Breast epithelium (tissue), 4 donors: ENCODE measurements around the gene CNBP. TPM values are rescaled to one million over a fixed set of nuclear protein-coding genes. Genes with fewer than 3 reads are reported as not detected.
A peak's percentile ranks its signal among the peaks of the same experiment; 100 is the strongest.
"Not testable (repeated sequence)": the region's sequence is repeated elsewhere in the genome, so short reads cannot be mapped to it uniquely, and the experiment has no call there.

Source experiments
- DNase-seq, 2 donors: peaks; one replicate each; pipeline ENCODE4 v3.0.0-alpha.2; 2019; ENCODE audit warnings: low spot score in 2 of 2
- H3K27ac ChIP-seq, 2 donors: fragments of 200-600 bp; sonication (generic) in 1 of 2; one replicate each; pipeline ENCODE4 v1.5.1; 2016 to 2019; ENCODE audit warnings: mild to moderate bottlenecking in 1 of 2
- H3K27me3 ChIP-seq, 2 donors: fragments of 200-600 bp; sonication (generic) in 1 of 2; one replicate each; pipeline versions ENCODE4 v1.5.1 to v1.6.0; 2017 to 2019; ENCODE audit warnings: control low read depth in 1 of 2, mild to moderate bottlenecking in 1 of 2
- H3K36me3 ChIP-seq: fragments of 200-600 bp; one replicate; pipeline ENCODE4 v1.5.1; 2019
- H3K4me1 ChIP-seq, 2 donors: fragments of 200-600 bp; sonication (generic); one replicate each; pipeline ENCODE4 v1.5.1; 2016 to 2019; ENCODE audit warnings: control low read depth in 1 of 2
- H3K4me3 ChIP-seq, 3 donors: fragments of 200-600 bp; sonication (generic); 1 replicate in 2 of 3; 2 replicates in 1 of 3; pipeline ENCODE4 v1.5.1; 2016 to 2019; ENCODE audit warnings: mild to moderate bottlenecking in 3 of 3, moderate library complexity in 2 of 3
- H3K9me3 ChIP-seq, 2 donors: fragments of 200-600 bp; sonication (generic) in 1 of 2; one replicate each; pipeline ENCODE4 v1.5.1; 2016 to 2019; ENCODE audit warnings: control low read depth in 1 of 2
- POLR2A ChIP-seq: fragments of 450-650 bp; IDR thresholded peaks from one replicate; pipeline ENCODE4 v1.6.1; 2016; ENCODE audit warnings: antibody characterized with exemption, mild to moderate bottlenecking, moderate library complexity
- POLR2AphosphoS5 ChIP-seq, 3 donors: sonication (generic); formaldehyde crosslinking; IDR thresholded peaks; one replicate each; pipeline ENCODE4 v1.6.1; 2017; ENCODE audit warnings: antibody characterized with exemption in 3 of 3
- intact Hi-C: fragments of 100-400 bp; cut with DNase I; formaldehyde crosslinking; loops from one replicate; pipeline ENCODE4 v1.15.1; 2023; ENCODE audit warnings: low total_unique reads
- total RNA-seq, 3 donors: library from RNA; depleted of rRNA; stranded (reverse); fragments of >200 nt; gene quantifications; one replicate each; pipeline ENCODE4 v1.1.0, GENCODE V29; 2016
- TF ChIP-seq, protein P1 (sequence below), 3 donors: fragments of 450-650 bp; IDR thresholded peaks; one replicate each; pipeline ENCODE4 v1.5.1; 2016 to 2017; ENCODE audit warnings: antibody characterized with exemption in 3 of 3, mild to moderate bottlenecking in 3 of 3, moderate library complexity in 3 of 3

The CNBP gene
- total RNA-seq, 3 donors from 2014 or later = 384 to 521 (median 495) TPM

DNA sequence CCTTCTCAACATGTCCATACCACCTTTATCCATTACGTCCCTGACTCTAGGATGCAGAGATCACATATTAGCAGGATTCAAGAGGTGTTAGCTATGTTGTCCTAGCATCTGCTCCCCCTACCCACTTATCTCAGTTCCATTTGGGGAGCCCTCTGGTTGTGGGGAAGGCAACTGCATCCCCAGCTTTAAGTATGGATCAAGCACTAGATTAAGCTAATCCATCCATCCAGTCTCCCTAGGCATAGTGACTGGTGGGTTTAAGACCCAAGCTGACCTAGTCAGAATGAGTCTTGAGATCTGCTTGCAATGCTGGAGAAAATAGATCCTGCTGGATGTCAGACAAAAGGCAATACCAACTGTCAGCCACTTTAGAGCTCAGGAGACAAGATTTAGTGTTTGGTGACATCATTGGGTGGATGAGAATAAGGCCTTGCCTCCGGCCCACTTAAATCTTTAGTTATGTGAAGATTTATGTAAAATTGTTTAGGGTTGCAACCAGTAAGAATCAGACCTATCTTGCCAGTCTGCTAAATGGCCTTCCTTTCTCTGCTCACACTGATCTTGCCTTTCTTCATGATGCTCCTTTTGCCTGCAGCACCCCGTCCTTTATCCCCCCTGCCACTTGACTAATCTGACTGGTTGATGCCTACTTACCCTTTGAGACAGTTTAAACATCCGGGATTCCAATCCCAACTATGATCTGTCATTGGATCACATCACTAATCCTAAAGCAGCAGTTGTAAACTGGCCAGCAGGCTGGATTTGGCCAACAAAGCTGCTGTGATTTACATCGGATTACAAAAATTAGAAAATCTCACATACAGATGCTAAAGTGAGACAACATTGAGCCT lies 20.7 kb downstream of the CNBP start:
- no peaks in the 10 kb centered on the region for H3K27me3 ChIP-seq
- no peak overlapping the region for H3K4me3 ChIP-seq
- TF ChIP-seq POLR2A (no peak), POLR2AphosphoS5 (IDR thresholded peaks at IDR 0.05) (no peak)
- TF ChIP-seq, protein P1, sequence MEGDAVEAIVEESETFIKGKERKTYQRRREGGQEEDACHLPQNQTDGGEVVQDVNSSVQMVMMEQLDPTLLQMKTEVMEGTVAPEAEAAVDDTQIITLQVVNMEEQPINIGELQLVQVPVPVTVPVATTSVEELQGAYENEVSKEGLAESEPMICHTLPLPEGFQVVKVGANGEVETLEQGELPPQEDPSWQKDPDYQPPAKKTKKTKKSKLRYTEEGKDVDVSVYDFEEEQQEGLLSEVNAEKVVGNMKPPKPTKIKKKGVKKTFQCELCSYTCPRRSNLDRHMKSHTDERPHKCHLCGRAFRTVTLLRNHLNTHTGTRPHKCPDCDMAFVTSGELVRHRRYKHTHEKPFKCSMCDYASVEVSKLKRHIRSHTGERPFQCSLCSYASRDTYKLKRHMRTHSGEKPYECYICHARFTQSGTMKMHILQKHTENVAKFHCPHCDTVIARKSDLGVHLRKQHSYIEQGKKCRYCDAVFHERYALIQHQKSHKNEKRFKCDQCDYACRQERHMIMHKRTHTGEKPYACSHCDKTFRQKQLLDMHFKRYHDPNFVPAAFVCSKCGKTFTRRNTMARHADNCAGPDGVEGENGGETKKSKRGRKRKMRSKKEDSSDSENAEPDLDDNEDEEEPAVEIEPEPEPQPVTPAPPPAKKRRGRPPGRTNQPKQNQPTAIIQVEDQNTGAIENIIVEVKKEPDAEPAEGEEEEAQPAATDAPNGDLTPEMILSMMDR (IDR thresholded peaks at IDR 0.05) = no peak
- no peak for DNase-seq
- H3K36me3 ChIP-seq = peaks cover 6% of the 10 kb centered on the region
- H3K27ac ChIP-seq = peak overlapping the region in 1 of 2 donors; percentile 98
- no peaks in the 10 kb centered on the region for H3K9me3 ChIP-seq
- intact Hi-C loops = no loop called here
- H3K4me1 ChIP-seq = peaks cover 4 to 8% of the 10 kb centered on the region in 2 donors

- Histone ChIP-seq H3K9me3 (no peaks in the 10 kb centered on the region), H3K4me1 (peaks cover 4 to 8% of the 10 kb centered on the region in 2 donors), H3K27me3 (no peaks in the 10 kb centered on the region), H3K36me3 (peaks cover 4% of the 10 kb centered on the region), H3K27ac (peak overlapping the region; percentile 96 to 98), H3K4me3 (peak overlapping the region; percentile 84 to 94 (median 91))
- TF ChIP-seq, protein P1 (IDR thresholded peaks at IDR 0.05) = peak in 1 of 3 donors; percentile 5
- TF ChIP-seq POLR2AphosphoS5 (IDR thresholded peaks at IDR 0.05) (no peak), POLR2A (no peak)
- no peak for DNase-seq
- intact Hi-C loops = no loop called here
These were observed 21.8 kb downstream of the CNBP start for GRCh38 chr3:129161860-129162271.

GRCh38 chr3:129160891-129161859 lies 22.5 kb downstream of the CNBP start, which contains the start of gene ISY1:
Gene ISY1, minus strand, starts transcription at chr3:129161063. Its CDS starts 88 bp downstream, at chr3:129160975.
- H3K4me3 ChIP-seq = peak within 1 kb of the TSS; percentile 84 to 94 (median 91)
- intact Hi-C loops = no loop called here
- TF ChIP-seq, protein P1 (IDR thresholded peaks at IDR 0.05) = peak; percentile 20 to 73 (median 70)
- TF ChIP-seq POLR2A = peak; percentile 63
- TF ChIP-seq POLR2AphosphoS5 (IDR thresholded peaks at IDR 0.05) = peak; percentile 87 to 92 (median 88)
- H3K27me3 ChIP-seq = no peaks in the 10 kb centered on the region
- peak; percentile 80 to 81 for DNase-seq
- no peaks in the 10 kb centered on the region for H3K9me3 ChIP-seq
- H3K4me1 ChIP-seq = peaks cover 4 to 8% of the 10 kb centered on the region in 2 donors
- peak within 1 kb of the TSS; percentile 96 to 98 for H3K27ac ChIP-seq
- H3K36me3 ChIP-seq = no peaks in the 10 kb centered on the region

DNA sequence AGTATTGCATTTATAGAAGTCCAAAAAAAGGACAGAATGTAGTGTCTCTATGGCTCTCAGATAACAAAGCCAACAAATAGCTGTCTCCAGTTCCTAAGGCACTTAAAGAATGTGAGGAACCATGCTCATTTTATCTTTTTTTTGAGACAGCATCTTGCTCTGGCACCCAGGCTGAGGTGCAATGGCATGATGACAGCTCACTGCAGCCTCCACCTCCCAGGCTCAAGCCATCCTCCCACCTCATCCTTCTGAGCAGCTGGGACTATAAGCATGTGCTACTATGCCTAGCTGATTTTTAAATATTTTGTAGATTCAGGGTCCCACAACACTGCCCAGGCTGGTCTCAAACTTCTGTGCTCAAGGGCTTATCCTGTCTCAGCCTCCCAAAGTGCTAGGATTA lies 38.9 kb downstream of the CNBP start:
- H3K4me3 ChIP-seq = no peak overlapping the region
- TF ChIP-seq POLR2AphosphoS5 (IDR thresholded peaks at IDR 0.05) = no peak
- TF ChIP-seq, protein P1 (IDR thresholded peaks at IDR 0.05) = no peak
- no peak for TF ChIP-seq POLR2A
- intact Hi-C loops = no loop called here
- H3K4me1 ChIP-seq = no peaks in the 10 kb centered on the region
- no peak for DNase-seq
- H3K27me3 ChIP-seq = no peaks in the 10 kb centered on the region
- H3K36me3 ChIP-seq = no peaks in the 10 kb centered on the region
- H3K9me3 ChIP-seq = no peaks in the 10 kb centered on the region
- no peak overlapping the region for H3K27ac ChIP-seq

DNA sequence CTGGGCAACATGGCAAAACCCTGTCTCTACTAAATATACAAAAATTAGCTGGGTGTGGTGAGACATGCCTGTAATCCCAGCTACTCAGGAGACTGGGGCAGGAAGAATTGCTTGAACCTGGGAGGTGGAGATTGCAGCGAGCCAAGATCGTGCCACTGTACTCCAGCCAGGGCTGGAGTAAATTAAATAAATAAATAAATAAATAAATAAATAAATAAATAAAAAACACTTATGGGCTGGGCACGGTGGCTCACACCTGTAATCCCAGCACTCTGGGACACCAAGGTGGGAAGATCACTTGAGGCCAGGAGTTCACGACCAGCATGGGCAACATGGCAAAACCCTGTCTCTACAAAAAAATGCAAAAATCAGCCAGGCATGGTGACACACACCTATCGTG lies 42.7 kb downstream of the CNBP start:
- intact Hi-C loops, H3K4me1 ChIP-seq, DNase-seq, H3K4me3 ChIP-seq, H3K27ac ChIP-seq, H3K27me3 ChIP-seq, H3K36me3 ChIP-seq, H3K9me3 ChIP-seq: not testable (repeated sequence)
